Memory B cell (primary cell): ENCODE data around the gene PGAP2.

Source experiments
- ATAC-seq: fragments of 150-1000 bp; cut with Tn5 transposase; 2 replicates; pipeline ENCODE4 v1.10.0; 2021; ENCODE audit warnings: low read depth, mild to moderate bottlenecking, moderate library complexity
- DNase-seq, 2 donors: peaks; one replicate each; pipeline ENCODE4 v3.0.0; 2022; ENCODE audit warnings: low spot score in 2 of 2
- H3K27ac Mint-ChIP-seq: one replicate; pipeline ENCODE4 v1.8.0; 2022; ENCODE audit warnings: mild to moderate bottlenecking, moderate library complexity, mixed read lengths
- H3K27me3 Mint-ChIP-seq: one replicate; pipeline ENCODE4 v1.8.0; 2022; ENCODE audit warnings: mixed read lengths
- H3K36me3 Mint-ChIP-seq: one replicate; pipeline ENCODE4 v1.8.0; 2022; ENCODE audit warnings: mild to moderate bottlenecking, mixed read lengths
- H3K4me1 Mint-ChIP-seq: one replicate; pipeline ENCODE4 v1.8.0; 2022; ENCODE audit warnings: mixed read lengths
- H3K4me3 Mint-ChIP-seq: one replicate; pipeline ENCODE4 v1.8.0; 2022; ENCODE audit warnings: mild to moderate bottlenecking, moderate library complexity, mixed read lengths
- H3K9me3 Mint-ChIP-seq: one replicate; pipeline ENCODE4 v1.8.0; 2022; ENCODE audit warnings: mixed read lengths

The PGAP2 gene

GRCh38 chr11:3865388-3866193, 57.2 kb downstream of the PGAP2 start:
- Mint-ChIP-seq H3K27me3 (no peaks in the 10 kb centered on the region), H3K9me3 (no peaks in the 10 kb centered on the region), H3K4me1 (peaks cover 57% of the 10 kb centered on the region), H3K36me3 (no peaks in the 10 kb centered on the region), H3K27ac (peak overlapping the region; percentile 56), H3K4me3 (peak overlapping the region; percentile 49)
- DNase-seq (no peak), ATAC-seq (peak; percentile 58)

DNA sequence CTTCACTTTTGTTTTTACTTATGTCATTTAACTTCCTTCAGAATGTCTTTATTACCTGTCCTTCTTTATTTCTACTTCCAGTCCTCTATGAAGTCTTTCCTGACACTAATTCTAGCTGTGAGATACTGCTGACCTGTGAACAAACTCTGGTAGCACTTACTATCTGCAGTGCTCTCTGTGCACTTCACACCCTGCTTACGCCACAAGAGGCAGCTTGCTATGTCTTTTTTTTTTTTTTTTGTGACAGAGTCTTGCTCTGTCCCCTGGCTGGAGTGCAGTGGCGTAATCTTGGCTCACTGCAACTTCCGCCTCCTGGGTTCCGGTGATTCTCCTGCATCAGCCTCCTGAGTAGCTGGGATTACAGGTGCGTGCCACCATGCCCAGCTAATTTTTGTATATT, 57.8 kb downstream of the PGAP2 start:
- peak; percentile 41 for ATAC-seq
- H3K4me1 Mint-ChIP-seq: peaks cover 56% of the 10 kb centered on the region
- peak overlapping the region; percentile 56 for H3K27ac Mint-ChIP-seq
- H3K27me3 Mint-ChIP-seq: no peaks in the 10 kb centered on the region
- H3K9me3 Mint-ChIP-seq: no peaks in the 10 kb centered on the region
- no peaks in the 10 kb centered on the region for H3K36me3 Mint-ChIP-seq
- no peak for DNase-seq
- peak overlapping the region; percentile 49 for H3K4me3 Mint-ChIP-seq

- ATAC-seq: no peak
- Mint-ChIP-seq H3K4me3 (no peak overlapping the region), H3K27ac (peak overlapping the region; percentile 60), H3K4me1 (peaks cover 54% of the 10 kb centered on the region), H3K27me3 (no peaks in the 10 kb centered on the region), H3K36me3 (no peaks in the 10 kb centered on the region), H3K9me3 (no peaks in the 10 kb centered on the region)
- no peak for DNase-seq
Measured at GRCh38 chr11:3866836-3867208, 58.5 kb downstream of the PGAP2 start.

DNA sequence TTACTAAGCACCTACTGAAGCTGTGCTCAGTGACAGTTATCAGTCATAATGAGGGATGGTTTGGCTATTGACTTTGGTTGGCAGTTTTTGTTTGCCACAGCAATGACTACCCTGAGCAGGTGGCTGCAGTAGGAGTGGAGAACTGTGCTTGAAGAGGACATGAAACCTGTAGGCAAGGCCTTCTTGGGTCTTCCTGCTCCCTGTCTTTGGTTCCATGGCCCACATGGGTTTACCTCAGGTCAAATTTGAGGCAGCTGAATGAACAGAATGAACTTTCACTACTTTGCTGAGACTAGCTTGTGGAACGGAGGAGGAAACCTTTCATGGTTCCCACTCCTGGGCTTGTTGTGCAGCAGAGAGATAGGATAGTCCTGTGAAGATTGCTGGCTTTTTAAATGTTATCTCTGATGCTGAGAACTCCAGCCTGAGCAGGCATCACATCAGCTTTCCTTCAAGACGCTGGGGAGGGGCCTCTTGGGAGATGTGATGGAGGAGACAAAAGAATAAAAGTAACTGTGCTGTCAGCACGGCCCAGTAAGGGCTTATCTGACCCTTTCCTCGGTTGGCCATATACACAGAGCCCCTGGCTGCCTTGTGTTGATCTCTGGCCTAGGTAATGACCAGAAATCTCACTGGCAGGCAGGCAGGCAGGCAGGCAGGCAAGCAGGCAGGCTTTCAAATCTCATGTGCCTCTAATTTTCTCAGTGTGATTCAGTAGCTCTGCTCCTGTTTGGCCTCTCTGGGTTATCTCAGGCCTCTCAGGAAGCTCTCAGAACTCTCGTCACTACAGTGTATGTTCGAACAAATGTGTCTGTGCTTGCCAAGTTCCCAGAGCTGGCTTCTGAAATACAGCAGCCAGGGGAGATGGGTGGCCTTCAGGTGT, 59.1 kb downstream of the PGAP2 start:
- DNase-seq: no peak
- Mint-ChIP-seq H3K4me1 (peaks cover 51% of the 10 kb centered on the region), H3K36me3 (no peaks in the 10 kb centered on the region), H3K9me3 (no peaks in the 10 kb centered on the region), H3K27ac (peak overlapping the region; percentile 60), H3K4me3 (no peak overlapping the region), H3K27me3 (no peaks in the 10 kb centered on the region)
- peak; percentile 60 for ATAC-seq

GRCh38 chr11:3873712-3874349, 65.5 kb downstream of the PGAP2 start:
- ATAC-seq: no peak

More at GRCh38 chr11:3873712-3874349, 65.5 kb downstream of the PGAP2 start:
- Mint-ChIP-seq H3K4me1 (peaks cover 57% of the 10 kb centered on the region), H3K9me3 (no peaks in the 10 kb centered on the region), H3K36me3 (no peaks in the 10 kb centered on the region), H3K27ac (peak overlapping the region; percentile 51), H3K4me3 (no peak overlapping the region), H3K27me3 (no peaks in the 10 kb centered on the region)
- no peak for DNase-seq
